ENCODE data around the gene RFPL4AL1.

The RFPL4AL1 gene

DNA sequence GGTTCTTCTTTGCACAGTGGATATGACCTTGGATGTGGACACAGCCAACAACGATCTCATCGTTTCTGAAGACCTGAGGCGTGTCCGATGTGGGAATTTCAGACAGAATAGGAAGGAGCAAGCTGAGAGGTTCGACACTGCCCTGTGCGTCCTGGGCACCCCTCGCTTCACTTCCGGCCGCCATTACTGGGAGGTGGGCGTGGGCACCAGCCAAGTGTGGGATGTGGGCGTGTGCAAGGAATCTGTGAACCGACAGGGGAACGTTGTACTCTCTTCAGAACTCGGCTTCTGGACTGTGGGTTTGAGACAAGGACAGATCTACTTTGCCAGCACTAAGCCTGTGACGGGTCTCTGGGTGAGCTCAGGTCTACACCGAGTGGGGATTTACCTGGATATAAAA lies 9.4 kb downstream of the RFPL4AL1 start:
- FAIRE-seq (no peak), DNase-seq (ENCODE audit: insufficient read length) (no peak)
- no peak for TF ChIP-seq TAF1 (IDR thresholded peaks at IDR 0.05; ENCODE audit: borderline replicate concordance, low read depth, low read length)
- no peak for TF ChIP-seq POLR2A (IDR thresholded peaks at IDR 0.05; ENCODE audit: low read depth, low read length)
- no peak for TF ChIP-seq POLR2AphosphoS5 (IDR thresholded peaks at IDR 0.05; ENCODE audit: low read depth, low read length)

DNA sequence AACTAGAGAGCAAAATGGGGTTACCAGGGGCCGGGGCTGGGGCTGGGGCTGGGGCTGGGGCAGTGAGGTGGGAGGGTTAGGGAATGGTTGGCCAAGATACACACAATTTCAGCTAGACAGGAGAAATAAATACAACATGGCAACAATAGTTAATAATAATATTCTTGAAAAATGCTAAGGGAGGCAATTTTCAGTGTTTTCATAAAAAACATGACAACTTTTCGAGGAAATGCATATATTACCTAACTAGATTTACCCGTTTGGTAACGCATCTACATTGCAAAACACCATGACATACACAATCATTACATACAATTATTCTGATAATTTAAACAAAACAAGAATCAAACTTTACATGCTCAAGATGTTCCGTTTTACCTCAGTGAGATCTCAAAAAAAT lies 12.2 kb downstream of the RFPL4AL1 start:
- FAIRE-seq = no peak
- TF ChIP-seq POLR2A (IDR thresholded peaks at IDR 0.05; ENCODE audit: low read depth, low read length) (no peak), TAF1 (IDR thresholded peaks at IDR 0.05; ENCODE audit: borderline replicate concordance, low read depth, low read length) (no peak), POLR2AphosphoS5 (IDR thresholded peaks at IDR 0.05; ENCODE audit: low read depth, low read length) (no peak)
- no peak for DNase-seq (ENCODE audit: insufficient read length)

DNA sequence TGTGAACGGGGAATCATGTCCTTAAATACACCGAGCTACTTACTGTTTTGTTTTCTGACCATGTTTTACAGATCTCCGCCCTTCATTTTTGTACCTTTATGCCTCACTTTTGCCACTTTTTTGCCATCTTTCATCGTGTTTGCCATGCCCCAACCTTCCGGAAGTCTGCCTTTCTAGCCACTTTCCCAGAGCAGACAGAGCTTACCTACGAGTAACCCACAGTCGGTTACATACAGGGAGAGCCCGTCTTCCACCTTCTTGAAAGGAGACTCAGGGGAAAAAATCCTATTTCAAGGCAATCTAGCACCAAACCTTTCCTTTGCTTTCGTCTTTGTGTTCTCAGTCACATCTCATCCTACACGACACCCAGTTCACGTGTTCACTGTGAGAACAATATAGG lies 26.1 kb downstream of the RFPL4AL1 start:
- no peak for FAIRE-seq
- no peak for TF ChIP-seq POLR2A (IDR thresholded peaks at IDR 0.05; ENCODE audit: low read depth, low read length)
- no peak for TF ChIP-seq TAF1 (IDR thresholded peaks at IDR 0.05; ENCODE audit: borderline replicate concordance, low read depth, low read length)
- no peak for TF ChIP-seq POLR2AphosphoS5 (IDR thresholded peaks at IDR 0.05; ENCODE audit: low read depth, low read length)
- no peak for DNase-seq (ENCODE audit: insufficient read length)

DNA sequence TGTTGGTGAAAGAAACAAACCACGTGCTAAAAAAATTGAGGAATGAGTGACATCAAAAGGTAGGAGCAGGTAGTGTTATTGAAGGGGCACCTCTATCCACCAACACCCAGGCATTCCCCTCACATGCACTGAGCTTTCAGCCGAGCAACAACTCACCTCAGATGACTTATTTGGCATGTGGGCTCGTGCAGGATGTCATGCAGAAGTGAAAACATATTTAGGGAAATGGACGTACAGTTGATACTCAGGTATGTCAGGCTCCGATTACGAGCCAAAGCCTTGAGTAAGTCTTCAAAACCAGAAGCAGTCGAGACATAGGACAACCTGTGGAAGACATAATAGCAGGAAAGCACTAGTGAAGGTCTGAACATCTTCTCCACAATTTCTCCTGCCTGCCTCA lies 32.5 kb downstream of the RFPL4AL1 start:
- FAIRE-seq (no peak), DNase-seq (ENCODE audit: insufficient read length) (no peak)
- TF ChIP-seq POLR2A (IDR thresholded peaks at IDR 0.05; ENCODE audit: low read depth, low read length) (no peak), POLR2AphosphoS5 (IDR thresholded peaks at IDR 0.05; ENCODE audit: low read depth, low read length) (no peak), TAF1 (IDR thresholded peaks at IDR 0.05; ENCODE audit: borderline replicate concordance, low read depth, low read length) (no peak)

DNA sequence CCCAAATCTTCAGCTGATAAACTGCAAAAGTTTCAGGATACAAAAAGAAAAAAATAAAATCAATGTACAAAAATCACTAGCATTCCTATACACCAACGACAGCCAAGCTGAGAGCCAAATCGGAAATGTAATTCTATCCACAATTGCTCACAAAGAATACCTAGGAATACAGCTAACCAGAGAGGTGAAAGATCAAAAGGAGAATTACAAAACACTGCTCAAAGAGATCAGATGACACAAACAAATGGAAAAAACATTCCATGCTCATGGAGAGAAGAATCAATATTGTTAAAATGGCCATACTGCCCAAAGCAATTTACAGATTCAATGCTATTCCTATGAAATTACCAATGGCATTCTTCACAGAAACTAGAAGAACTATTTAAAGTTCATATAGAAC lies 33.4 kb downstream of the RFPL4AL1 start:
- no peak for TF ChIP-seq POLR2A (IDR thresholded peaks at IDR 0.05; ENCODE audit: low read depth, low read length)
- TF ChIP-seq POLR2AphosphoS5 (IDR thresholded peaks at IDR 0.05; ENCODE audit: low read depth, low read length) = no peak
- no peak for TF ChIP-seq TAF1 (IDR thresholded peaks at IDR 0.05; ENCODE audit: borderline replicate concordance, low read depth, low read length)
- no peak for DNase-seq (ENCODE audit: insufficient read length)
- FAIRE-seq = no peak

DNA sequence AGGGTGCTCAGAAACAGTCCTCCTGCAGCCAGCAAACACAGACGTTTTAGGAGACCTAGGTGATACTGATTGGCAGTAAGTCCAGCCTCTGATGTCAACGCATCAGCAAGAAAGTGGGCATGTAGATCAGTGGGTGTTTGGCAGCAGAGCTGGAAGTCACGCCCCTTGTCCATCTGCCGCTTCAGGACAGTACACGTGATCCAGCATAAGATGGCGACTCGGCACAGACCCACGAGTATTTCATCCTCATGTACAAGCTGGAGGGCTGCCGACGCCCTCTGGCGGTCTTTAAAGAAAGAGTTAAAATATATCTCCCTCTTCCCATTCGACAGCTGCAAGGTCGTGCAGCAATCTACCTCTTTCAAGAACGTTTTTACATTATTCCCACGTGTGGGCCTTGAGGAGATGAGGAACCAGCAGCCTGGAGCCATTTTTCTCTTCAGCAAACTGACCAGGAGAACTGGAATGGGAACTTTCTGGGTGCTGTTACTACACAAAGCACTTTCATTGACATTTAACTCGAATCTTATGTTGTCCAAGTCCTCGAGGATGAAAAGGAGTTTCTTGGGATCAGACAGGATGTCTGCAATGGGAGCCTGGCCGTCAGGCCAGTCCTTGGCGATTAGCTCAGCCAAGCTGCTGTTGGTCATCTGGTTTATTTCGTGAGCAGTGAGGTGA lies 40.6 kb downstream of the RFPL4AL1 start:
- TF ChIP-seq POLR2AphosphoS5 (IDR thresholded peaks at IDR 0.05; ENCODE audit: low read depth, low read length) = no peak
- no peak for TF ChIP-seq TAF1 (IDR thresholded peaks at IDR 0.05; ENCODE audit: borderline replicate concordance, low read depth, low read length)
- TF ChIP-seq POLR2A (IDR thresholded peaks at IDR 0.05; ENCODE audit: low read depth, low read length) = no peak
- FAIRE-seq (no peak), DNase-seq (ENCODE audit: insufficient read length) (peak; percentile 24)

DNA sequence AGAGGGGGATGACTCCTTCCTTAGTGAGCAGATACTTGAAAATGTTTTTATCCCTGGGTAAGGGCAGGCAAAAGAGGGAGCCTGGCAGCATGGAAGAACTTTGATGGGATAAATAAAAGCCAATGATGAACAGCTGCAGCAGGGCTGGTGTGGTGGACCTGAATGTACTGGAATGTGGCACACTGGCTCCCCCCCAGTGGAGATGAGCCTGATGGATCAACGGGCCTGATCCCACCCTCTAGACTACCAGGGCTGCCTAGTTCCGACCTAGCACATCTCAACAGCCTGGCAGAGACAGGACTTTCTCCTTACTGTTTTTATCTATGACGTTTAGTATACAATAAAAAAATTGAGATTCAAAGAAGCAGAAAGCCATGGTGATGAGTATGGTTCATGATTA lies 42.4 kb downstream of the RFPL4AL1 start:
- FAIRE-seq (no peak), DNase-seq (ENCODE audit: insufficient read length) (no peak)
- TF ChIP-seq POLR2A (IDR thresholded peaks at IDR 0.05; ENCODE audit: low read depth, low read length) (no peak), TAF1 (IDR thresholded peaks at IDR 0.05; ENCODE audit: borderline replicate concordance, low read depth, low read length) (no peak), POLR2AphosphoS5 (IDR thresholded peaks at IDR 0.05; ENCODE audit: low read depth, low read length) (no peak)

DNA sequence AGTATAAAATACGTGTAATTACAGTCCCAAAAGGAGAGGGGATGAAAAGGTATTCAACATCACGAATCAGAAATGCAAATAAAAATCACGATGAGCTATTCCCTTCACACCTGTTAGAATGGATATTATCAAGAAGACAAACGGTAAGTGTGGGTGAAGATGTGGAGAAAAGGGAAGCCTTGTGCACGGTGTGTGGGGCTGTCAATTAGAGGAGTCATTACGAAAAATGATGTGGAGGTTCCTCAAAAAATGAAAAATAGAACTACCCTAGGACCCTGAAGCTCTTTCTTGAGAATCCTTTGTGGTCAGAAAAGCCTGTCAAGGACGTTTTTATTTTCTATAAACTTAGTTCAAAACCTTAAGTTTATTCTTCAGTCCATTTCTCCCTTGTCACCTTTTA lies 43.5 kb downstream of the RFPL4AL1 start:
- FAIRE-seq (no peak), DNase-seq (ENCODE audit: insufficient read length) (no peak)
- TF ChIP-seq POLR2A (IDR thresholded peaks at IDR 0.05; ENCODE audit: low read depth, low read length) (no peak), POLR2AphosphoS5 (IDR thresholded peaks at IDR 0.05; ENCODE audit: low read depth, low read length) (no peak), TAF1 (IDR thresholded peaks at IDR 0.05; ENCODE audit: borderline replicate concordance, low read depth, low read length) (no peak)

DNA sequence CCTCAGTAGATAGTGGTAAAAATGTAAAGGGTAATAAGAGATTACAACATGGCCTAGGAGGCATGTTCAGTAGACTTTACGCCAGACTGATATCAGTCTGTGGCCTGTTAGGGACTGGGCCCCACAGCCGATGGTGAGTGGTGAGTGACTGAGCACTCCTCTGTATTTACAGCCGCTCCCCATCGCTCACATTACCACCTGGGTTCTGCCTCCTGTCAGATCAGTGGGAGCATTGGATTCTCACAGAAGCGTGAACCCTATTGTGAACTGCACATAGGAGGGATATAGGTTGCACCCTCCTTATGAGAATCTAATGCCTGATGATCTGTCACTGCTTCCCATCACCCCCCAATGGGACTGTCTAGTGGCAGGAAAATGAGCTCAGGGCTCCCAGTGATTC lies 45.0 kb downstream of the RFPL4AL1 start:
- DNase-seq (ENCODE audit: insufficient read length) (no peak), FAIRE-seq (no peak)
- no peak for TF ChIP-seq POLR2A (IDR thresholded peaks at IDR 0.05; ENCODE audit: low read depth, low read length)
- TF ChIP-seq POLR2AphosphoS5 (IDR thresholded peaks at IDR 0.05; ENCODE audit: low read depth, low read length) = no peak
- TF ChIP-seq TAF1 (IDR thresholded peaks at IDR 0.05; ENCODE audit: borderline replicate concordance, low read depth, low read length) = no peak

DNA sequence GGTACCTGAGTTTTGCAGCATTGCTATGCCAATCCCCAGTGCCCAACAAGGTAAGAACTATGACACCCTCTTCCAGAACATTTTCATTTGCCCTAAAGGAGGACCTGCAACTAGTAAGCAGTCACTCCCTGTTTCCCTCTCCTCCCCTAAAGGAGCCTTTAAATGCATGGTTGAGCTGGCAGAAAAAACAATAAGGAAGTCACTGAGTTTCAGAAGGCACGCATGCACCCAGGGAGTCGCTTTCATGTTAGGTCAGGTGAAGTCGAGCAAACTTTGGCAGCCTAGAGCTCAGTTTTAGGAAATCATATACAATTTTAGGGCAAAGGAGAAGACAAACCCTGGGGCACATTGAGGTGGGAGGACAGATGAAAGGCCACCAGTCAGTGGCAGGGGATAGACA lies 51.1 kb downstream of the RFPL4AL1 start:
- FAIRE-seq (no peak), DNase-seq (ENCODE audit: insufficient read length) (no peak)
- TF ChIP-seq POLR2A (IDR thresholded peaks at IDR 0.05; ENCODE audit: low read depth, low read length) (no peak), POLR2AphosphoS5 (IDR thresholded peaks at IDR 0.05; ENCODE audit: low read depth, low read length) (no peak), TAF1 (IDR thresholded peaks at IDR 0.05; ENCODE audit: borderline replicate concordance, low read depth, low read length) (no peak)
